Ammon's horn (tissue), 1 donor: ENCODE data around the gene SRPRA.

Experiments used
- DNase-seq: peaks from one replicate; pipeline ENCODE4 v3.0.0-alpha.2; 2016; ENCODE audit warnings: low spot score

The SRPRA gene

DNA sequence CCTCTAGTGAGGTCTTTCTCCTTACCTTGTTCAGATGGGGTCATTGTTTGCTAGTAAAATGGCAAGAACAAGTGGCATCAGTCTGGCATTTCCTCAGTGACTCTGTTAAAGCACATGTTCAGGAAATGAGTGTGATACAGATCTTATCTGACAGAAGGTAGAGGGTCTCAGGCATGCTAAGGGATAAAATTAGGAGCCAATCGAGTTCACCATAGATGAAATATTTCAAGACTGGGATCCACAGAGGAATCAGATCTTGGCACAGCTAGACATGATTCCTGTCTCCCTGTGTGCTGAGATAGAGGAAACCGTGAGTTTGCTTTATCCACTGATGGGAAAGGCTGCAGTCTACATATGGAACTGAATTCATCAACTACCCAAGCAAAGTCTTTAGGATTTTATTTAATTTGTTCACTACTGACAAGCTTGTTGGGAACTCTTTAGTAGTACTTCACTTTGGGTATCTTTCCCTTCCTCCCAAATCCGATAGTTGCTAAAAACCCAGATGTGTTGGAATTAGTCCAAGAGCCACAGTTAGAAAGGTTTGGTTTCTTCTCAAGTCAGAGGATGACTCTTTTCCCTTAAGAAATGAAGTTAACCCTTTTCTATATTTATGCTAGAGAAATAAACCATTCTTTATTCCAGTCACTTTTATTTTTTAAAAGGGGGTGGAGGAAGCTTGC, 38.7 kb downstream of the SRPRA start:
- no peak for DNase-seq

DNA sequence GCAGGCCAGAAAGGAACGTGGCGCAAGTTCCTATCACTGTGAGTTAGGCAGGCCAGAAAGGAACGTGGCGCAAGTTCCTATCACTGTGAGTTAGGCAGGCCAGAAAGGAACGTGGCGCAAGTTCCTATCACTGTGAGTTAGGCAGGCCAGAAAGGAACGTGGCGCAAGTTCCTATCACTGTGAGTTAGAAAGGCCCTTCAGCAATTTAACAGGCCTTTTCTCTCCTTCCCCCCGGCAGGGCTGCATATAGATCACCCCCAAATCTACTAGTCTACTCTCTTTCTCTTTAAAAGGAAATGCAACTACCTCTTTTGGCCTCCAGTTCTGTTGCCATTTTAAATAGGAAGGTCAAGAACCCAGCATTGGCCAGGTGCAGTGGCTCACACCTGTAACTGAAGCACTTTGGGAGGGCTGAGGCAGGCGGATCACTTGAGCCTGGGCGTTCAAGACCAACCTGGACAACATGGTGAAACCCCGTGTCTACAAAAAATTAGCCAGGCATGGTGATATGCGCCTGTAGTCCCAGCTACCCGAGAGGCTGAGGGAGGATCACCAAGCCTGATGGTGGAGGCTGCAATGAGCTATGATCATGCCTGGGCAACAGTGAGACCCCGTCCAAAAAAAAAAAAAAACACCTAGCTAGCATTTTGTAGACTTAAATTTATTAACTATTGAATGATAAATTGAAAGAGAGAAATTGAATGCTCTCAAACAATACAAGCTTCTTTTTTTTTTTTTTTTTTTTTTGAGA, 42.2 kb downstream of the SRPRA start:
- DNase-seq: no peak

DNA sequence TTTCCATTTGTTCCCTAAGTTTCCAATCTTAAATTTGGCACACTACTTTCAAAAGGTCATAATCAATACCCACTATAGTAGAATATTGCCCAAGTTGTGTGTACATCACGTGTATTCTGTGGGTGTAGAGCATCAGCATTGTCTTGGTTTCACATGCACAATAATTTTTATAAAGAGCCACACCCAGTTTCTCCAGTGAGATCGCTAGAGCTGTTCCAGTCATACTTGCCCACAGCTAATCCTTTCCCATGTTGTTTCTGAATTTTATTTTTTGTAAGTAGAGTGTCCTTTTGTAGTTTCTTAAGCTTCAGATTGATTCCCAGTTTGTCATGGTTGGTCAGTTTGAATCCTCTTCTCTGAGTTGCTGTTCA, 43.4 kb downstream of the SRPRA start:
- no peak for DNase-seq

DNA sequence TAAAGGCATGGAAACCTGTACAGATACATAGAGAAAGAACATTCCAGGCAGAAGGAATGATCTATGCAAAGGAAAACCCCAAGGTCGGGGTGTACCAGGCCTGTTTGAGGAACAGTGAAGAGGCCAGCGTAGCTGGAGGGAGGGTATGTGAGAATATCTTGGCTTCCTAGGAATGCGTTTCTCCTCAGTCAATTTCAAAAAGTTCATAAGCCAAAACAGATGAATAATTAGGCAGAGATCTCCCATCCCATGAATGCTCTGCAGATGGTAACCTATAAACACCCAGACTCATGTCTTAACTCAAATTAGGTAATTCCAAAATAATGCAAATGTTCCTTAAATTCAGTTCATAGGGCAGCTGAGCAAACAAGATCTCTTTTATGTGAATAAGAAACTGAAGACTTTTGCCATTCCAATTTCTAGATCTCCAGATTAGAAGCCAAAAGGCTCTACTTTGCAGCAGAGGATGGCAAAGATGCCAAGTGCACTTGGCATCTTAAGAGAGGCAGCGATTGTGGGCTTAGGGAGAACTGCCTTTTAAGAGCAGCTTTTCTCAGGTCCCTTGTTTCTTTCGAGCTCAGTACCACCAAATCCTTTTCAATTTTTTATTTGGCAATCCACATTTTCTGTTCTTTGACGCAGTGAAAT, 43.9 kb downstream of the SRPRA start:
- DNase-seq: no peak

DNA sequence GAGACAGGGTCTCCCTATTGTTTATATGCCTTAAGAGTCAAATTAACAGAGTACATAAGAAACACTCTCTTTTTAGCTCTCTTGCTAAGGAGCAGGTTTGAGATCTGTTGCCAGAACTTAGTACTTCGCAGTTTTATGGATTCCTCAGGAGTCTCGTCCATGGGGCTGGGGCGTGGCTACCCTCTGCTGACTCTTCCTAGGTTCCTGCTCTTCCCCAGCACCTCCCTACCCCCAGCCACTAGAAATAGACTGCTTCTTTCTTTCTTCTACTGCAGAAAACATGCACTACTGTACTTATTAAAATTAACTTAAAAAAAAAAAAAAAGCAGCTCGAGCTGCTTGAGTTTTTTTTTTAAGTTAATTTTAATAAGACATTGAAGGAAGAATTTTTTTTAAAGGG, 49.1 kb downstream of the SRPRA start:
- DNase-seq: no peak

DNA sequence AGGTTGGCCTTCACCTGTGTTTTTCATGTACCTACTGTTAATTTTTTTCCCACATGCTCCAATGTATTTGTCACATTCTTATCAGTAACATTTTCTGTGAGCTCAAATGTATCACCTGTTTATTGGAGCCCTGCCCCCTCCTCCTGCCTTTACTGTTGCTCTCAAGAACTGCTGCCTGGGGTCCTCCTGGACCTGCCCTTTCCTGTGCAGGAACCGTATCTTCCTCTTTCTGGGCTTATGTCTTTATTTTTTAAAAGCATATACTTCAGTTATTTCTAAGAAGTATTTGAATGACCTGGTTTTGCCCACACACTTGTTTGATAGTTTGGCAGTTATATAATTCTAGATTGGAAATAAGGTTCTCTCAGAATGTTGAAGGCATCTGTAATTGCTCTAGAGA, 51.2 kb downstream of the SRPRA start:
- no peak for DNase-seq

DNA sequence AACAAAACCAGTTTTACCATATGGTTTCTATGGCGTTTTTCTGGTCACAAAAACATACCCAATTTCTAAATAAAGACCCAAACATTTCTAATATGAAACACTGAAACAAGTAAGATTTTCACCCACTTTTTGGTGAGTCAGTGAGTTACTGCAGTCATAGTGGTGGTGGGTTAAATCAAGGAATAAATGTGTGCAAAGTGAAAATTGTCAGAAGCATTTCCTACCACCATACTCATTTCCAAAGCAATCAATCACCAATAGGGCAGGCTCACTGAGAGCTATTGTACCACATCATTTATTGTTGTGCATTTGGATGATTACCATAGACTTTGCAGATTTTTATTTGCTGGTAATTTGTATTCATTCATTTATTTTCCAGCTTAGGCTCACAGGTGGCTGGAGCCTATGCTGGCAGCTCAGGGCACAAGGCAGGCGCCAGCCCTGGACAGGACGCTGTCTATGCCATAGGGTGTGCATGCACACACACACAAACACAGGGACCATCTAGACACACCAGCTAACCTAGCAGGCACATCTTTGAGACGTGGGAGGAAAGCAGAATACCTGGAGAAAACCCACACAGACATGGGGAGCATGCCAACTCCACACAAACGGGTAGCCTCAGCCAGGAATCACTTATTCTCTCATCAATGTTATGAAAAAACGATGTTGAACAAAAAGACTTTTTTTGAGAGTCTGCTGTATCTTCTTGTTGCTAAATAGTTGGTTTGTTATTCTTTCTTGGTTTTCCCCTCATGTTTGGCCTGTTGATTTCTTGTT, 52.0 kb downstream of the SRPRA start:
- DNase-seq: no peak

DNA sequence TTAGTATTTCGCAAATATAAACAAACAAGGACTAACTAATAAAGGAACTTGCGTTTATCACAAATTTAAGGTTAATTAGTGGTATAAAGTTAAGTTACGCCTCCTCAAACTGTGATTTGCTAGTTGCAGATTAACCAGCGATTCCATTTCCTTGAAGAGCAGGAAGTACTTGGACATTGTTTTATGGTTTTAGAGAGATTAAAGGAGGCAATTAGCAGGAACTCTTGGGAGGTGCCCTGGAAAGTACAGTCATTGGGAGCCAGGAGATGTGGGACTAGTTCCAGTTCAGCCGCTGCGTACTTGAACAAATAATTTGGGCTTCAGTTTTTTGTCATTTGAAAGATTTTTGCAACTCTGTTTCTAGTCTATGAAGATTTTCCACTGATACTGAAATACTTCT, 53.9 kb downstream of the SRPRA start:
- DNase-seq: no peak

DNA sequence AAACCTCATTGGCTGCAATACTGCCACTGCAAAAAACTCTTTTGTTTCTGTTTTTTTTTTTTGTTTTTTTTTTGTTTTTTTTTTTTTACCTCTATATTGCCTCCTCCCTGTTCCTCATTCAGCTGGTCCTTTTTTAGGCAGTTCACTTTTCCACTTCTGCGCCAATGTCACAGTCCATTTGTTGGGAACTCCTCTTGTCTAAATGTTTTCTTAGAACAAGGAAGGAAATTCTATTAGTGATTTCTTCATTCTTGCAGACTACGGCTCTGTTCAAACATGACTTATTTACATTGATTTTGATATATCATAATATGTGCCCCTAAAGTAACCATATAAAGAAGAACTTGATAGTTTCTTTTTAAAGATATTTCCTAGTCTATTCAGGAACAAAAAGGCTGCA, 54.3 kb downstream of the SRPRA start:
- DNase-seq: no peak
